Measurements from ENCODE around the gene MRPL12.

GRCh38 chr17:81706232-81706611, 3.1 kb downstream of the MRPL12 start:
- TF ChIP-seq CTCF (conservative IDR thresholded peaks at IDR 0.05 in 1 of 2, IDR thresholded peaks at IDR 0.05 in 1 of 2; ENCODE audit: low read depth in 1 of 2, low read length in 2 of 2) = no peak
- no peak for TF ChIP-seq EZH2 (IDR thresholded peaks at IDR 0.05; ENCODE audit: low read length, missing control alignments)
